NCI-H1930 (cell line): ENCODE measurements around the gene BAAT.

Source experiments
- DNase-seq, 2 experiments: peaks; one replicate each; lab custom pipeline; 2025; lab: John Stamatoyannopoulos, UW

Gene BAAT

GRCh38 chr9:101398068-101398929 is 13.5 kb upstream of the BAAT start, which contains the start of the genes MRPL50 and ZNF189:
Gene MRPL50, minus strand, starts transcription at chr9:101398618. Its CDS starts 26 bp downstream, at chr9:101398592.
Gene ZNF189, plus strand, starts transcription at chr9:101398851. Its CDS starts 306 bp downstream, at chr9:101399157.
- DNase-seq = peak; percentile 93

- no peak for DNase-seq
Observed at GRCh38 chr9:101397746-101398067, 12.9 kb upstream of the BAAT start.

GRCh38 chr9:101394687-101395086 is 9.9 kb upstream of the BAAT start:
- DNase-seq = no peak

GRCh38 chr9:101393135-101393534 is 8.3 kb upstream of the BAAT start:
- no peak for DNase-seq

- peak in 1 of 2 experiments; percentile 10 for DNase-seq
Observed at GRCh38 chr9:101388507-101388993, 3.7 kb upstream of the BAAT start.

- DNase-seq = peak in 1 of 2 experiments; percentile 4
Observed at GRCh38 chr9:101387871-101388506, 3.2 kb upstream of the BAAT start.

- no peak for DNase-seq
Observed at GRCh38 chr9:101383361-101383760, 1.4 kb downstream of the BAAT start.

GRCh38 chr9:101381833-101382342 is 2.9 kb downstream of the BAAT start:
- DNase-seq = no peak

- DNase-seq = no peak
Observed at GRCh38 chr9:101381118-101381517, 3.7 kb downstream of the BAAT start.

- DNase-seq = no peak
Observed at GRCh38 chr9:101380295-101380694, 4.5 kb downstream of the BAAT start.

GRCh38 chr9:101376111-101376848 is 8.5 kb downstream of the BAAT start:
- no peak for DNase-seq

- no peak for DNase-seq
Observed at GRCh38 chr9:101375546-101375945, 9.3 kb downstream of the BAAT start.

GRCh38 chr9:101372327-101373118 is 12.3 kb downstream of the BAAT start:
- no peak for DNase-seq

- no peak for DNase-seq
Observed at GRCh38 chr9:101371813-101372212, 13.0 kb downstream of the BAAT start.

GRCh38 chr9:101369884-101370531 is 14.8 kb downstream of the BAAT start:
- DNase-seq = no peak

- DNase-seq = no peak
Observed at GRCh38 chr9:101369286-101369685, 15.5 kb downstream of the BAAT start.

GRCh38 chr9:101367323-101367722 is 17.5 kb downstream of the BAAT start:
- DNase-seq = no peak

- no peak for DNase-seq
Observed at GRCh38 chr9:101366038-101366756, 18.6 kb downstream of the BAAT start.

- DNase-seq = no peak
Observed at GRCh38 chr9:101365181-101365580, 19.6 kb downstream of the BAAT start.

- DNase-seq = no peak
Observed at GRCh38 chr9:101362450-101362849, 22.4 kb downstream of the BAAT start.
